Stimulated activated CD8-positive, alpha-beta memory T cell treated with anti-CD3 and anti-CD28 coated beads, Interleukin-15, amount 100 ng/mL, for 4 hours (primary cell): ENCODE data around the gene AK8.
"Not testable (repeated sequence)": the region's sequence is repeated elsewhere in the genome, so short reads cannot be mapped to it uniquely, and the experiment has no call there.

Experiments
- DNase-seq, 2 donors: peaks; one replicate each; pipeline ENCODE4 v3.0.0-alpha.2; 2020; ENCODE audit warnings: low read depth in 2 of 2

AK8 gene

DNA sequence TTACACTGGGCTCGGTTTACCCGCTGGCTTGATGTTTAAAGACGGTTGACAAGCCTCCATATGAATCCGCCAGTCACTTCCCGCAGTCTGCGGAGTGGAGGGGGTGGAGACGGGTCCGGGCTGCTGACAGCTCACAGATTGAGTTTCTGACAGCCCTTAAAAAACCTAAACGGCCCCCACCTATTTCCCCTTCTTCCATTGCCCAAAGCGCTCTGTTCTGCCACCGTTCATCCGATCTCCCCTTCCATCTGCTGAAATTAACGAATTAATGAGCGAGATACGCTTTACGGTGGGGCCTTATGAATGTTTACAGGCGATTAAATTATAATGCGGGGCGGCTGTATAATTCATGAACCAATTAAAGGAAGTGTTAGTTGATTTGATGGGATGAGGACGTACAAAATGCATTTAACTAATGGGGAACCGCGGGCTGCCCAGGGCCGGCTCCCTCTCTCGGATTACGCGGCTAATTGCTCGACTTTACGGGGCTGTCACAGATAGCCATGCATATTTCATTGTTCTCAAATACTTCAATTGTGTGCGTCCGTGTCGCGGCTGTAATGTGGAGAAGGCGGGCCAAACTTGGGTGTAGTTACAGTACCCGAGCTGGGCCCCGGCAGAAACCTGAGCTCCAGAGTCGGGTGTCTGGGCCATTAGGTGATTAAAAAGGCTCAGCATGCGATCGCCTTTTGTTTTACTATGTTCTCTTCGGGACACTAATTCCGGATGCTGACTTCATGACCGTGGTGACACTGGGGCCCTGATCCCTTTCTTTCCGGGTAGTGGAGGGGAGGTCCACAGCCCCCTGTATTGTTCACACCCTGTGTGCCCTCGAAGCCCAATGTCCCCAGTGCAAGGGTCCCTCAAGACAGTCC, 133.0 kb downstream of the AK8 start:
- DNase-seq: no peak

DNA sequence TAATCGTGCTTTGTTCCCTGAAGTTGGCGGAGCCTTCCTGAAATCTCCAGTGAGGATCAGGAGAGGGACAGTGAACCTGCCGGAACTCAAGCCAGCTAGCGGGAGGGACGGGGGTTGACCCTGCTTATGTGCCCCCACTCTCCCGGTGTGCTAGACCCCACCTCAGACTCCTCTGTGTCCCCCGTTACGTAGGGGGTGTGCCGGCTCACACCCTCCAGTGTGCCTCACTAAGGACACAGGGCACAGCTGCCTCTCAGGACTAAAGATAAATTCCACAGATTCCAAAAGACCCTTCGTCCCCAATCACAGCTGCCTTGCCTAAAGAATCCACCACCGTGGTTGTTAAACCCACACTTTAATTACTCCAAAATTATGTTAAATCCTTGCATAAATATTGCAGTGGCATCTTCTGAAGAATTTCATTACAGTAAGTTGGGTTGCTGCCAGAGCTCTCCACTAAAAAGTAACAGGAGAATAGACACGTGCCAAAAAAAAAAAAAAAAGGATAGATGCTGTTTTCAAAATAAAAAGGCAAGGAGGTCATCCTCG, 134.1 kb downstream of the AK8 start:
- no peak for DNase-seq

DNA sequence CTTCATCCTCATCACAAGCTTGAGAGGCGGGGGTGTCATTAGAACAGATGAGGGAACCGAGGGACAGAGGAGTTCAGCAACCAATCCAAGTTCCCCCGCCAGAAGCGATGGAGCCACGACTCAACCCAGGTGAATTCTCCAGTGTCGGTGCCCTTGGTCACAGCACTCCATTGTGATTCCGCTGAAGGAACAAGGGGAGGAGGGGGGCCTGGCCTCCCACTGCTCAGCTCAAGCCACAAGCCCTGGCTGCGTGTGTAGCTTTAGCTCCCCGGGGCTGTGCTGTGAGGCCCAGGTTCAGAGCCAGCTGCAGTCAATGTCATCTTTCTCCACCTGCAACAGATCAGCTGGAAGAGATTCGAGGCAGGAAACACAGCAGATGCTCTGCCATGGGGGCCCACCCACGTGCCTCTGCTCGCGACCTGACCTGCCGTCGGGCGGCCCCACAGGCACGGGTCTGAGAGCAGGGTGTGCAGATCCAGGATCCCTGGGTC, 135.2 kb downstream of the AK8 start:
- no peak for DNase-seq

DNA sequence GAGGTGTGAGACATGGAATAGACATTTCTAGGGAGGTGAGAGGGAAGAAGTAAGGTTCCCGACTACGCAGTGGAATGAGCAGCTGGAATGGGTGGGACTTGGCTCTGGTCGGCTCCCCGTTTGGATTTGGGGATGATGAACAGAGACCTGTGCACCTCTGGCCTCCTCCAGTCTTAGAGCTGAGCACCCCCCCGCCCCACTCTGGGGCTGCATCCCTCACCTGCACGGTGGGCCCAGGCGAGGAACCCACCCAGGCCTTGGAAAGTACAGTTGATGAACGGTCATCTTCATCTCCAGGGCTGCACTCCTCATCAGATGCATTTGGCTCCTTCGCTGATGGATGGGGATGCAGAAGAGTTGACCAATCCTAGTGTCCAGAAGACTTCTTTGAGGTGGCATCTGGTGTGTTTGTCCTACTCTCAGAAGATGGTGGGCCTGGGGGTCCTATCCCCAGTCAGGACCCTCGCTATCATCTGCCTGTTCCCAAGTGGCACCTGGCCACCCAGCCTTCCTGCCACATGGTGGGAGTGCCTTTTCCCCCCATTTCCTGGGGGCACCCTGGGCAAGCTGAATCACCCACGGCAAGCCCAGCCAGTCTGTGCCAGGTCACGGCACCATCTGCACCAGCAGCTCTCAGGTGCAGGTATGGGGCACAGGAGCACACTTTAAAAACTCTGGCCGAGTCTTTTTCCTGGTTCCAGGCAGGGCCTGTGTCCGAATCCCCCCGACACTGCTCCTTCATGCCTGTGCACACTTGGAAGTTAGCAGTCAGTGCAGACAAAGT, 137.4 kb downstream of the AK8 start:
- no peak for DNase-seq

DNA sequence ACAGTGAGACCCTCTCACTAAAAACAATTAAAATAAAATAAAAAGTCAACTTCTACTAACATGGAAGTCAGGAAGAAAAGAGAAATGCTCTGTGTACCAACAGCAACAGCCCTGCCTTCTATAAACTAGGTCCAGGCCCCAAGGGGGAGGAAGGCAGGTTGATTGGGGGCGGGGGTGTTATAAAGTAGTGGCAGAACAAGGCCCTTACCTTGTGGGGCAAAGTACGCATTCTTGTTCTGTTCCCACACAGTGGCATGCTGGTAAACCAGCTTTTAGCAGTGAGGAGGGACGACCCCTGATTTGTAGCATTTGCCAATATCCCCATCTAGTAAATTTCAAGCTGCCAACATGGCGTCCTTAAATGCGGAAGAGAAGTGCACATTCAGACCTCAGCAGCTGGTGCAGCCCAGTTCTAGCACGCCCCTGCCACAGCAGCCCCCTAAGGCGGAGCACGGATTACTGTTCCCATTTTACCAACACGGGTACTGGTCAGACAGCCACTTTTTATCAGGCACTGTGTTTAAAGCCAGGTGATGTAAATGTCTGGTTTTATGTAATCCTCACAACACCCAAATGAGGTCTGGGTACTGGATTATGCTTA, 138.3 kb downstream of the AK8 start:
- DNase-seq: no peak

DNA sequence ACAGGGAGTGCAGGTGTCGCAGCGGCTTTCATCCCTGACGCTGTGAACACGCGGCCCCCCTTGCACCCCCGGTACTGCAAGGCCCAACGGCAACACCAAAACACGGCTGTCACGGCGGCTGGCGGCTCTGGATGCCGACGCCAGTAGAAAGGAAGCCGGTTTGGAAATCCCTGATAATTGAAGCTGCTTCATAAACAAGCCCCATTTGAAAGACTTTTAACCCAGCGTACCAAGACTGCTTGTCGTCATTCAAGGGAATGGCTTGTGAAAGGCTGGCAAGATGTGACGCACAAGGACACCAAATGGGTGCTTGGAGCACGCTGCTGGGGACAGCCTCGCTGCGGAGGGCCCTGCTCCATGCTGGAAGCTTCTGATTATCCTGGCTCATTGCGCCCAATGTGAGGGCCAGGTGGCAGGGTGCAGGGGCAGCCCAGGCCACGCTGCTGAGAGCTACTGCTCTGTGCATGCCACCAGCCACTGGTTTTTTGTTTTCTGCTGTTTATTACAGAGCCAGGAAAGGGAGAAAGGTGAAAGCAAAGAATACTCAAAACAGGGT, 144.7 kb downstream of the AK8 start:
- no peak for DNase-seq

DNA sequence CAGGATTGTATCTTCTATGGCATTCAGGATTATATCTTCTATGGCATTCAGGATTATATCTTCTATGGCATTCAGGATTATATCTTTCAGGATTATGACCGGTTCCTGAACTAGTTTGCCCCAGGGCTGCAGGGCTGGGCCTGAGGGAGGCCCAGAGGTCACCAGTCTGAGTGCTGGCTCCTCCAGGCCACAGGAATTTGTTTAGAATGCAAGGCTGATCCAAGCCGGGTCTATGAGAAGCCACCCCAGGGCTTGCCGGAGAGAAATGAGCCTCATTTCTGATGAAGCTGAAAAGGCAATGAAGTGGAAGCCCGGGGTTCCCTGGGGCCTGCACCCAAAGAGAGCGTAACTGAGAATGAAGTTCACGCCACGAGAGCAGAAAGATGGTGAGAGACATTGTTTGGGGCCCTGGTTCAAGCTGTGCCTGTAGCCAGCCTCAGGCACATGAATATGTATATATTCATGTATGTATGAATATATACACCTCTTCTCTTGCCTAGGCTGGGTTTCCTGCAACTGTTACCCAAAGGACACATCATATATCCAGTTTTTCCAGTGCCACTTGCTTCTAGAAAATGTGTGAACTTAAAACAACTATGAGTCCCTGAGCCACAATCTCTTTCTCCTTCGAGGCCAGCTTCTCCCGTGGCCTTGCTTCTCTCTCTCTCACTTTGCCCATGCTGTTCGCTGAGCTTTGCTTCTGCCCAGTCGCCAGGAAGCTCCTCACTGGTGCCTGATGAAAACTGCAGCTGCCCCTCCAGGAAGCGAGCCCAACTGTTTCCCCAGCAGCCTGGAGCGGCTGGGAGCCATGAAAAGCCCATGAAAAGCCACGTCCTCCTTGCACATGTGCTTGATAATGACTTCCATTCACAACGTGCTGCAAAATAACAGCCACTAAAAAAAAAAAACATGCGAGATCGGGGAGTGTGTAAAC, 145.5 kb downstream of the AK8 start:
- DNase-seq: no peak

DNA sequence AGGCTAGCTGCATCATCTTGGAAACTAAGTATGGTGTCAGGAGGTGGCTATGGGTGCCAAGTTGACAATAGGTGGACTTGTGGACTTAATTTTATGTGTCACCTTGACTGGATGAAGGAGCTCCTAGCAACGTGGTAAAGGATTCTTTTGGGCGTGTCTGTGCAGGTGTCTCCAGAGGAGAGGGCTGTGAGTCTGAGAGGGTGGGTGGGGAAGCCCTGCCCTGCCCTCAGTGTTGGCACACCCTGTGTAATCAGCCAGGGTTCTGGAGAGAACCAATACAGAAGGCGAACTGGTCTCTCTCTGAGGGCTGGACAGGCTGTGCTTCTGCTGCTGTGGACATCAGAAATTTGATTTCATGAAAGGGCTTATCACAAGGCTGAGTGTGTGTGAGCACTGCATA, 146.9 kb downstream of the AK8 start:
- no peak for DNase-seq

DNA sequence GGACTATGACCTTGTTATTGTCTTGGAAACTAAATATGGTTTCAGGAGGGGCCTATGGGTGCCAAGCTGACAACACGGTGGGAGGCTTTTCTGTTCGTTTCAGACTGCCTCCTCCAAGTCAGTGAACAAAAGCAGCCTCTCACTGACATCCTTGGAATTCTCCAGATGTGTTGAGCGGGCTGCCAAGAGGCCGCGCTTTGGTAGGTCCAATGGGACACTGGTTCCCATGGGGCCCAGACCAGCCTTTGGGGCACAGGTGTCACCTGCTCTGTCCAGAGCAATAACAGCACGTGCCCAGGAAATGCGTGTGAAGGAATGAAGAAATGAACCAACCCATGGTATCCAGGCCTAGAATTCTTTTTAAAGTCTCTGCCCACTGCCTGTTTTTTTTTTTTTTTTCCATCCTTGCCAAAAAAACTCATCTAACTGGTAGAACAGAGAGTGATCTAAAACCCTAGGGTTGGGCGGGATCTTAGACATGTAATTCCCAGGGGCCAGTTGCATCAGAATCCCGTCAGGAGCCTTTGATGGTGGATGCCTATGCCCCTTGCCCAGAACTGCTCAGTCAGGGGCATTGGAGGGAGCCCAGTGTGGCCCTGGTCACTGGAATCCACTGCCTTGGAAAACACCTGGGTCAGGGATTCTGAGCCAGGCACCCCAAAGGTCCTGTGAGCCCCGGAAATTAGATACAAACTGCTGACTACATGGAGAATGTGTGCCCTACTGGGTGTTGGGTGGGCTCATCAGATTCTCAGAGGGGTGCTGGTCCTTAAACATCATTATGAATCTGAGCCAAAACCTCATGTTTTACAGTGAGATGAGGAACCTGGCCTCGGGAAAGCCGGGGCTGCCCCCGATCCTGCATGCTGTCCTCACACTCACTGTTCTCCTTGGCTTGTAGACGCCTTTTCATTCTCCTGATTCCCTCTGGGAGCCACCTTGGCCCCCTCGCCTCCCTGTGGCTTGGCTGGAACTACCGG, 147.7 kb downstream of the AK8 start:
- DNase-seq: no peak

DNA sequence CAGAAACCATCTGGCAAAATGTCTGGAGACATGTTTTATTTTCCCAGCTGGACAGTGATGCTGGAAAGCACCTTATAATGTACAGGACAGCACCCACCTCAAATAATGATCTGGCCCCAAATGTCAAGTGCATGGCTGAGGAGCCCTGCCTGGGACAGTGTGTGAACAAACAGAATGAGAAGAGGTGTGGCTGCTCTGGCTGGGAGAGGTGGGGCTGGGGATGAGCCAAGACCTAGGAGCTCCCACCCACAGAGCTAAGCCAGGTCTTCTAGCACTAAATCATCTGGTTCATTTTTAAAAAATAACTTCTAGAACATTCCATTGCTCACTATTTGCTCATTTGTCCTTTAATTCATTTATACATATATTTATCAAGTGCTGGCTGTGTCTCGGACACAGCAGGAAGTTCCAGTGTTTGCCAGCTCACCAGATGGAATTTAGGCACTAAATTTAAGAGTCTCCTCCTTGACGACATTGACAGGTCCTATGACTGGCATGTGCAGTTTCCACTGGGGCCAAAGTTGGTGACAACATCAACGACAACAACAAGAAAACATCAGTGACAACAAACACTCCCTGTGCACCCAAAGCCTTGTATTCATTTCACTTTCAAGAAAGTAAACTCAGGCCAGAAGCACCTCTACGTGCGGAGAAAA, 148.7 kb downstream of the AK8 start:
- no peak for DNase-seq

DNA sequence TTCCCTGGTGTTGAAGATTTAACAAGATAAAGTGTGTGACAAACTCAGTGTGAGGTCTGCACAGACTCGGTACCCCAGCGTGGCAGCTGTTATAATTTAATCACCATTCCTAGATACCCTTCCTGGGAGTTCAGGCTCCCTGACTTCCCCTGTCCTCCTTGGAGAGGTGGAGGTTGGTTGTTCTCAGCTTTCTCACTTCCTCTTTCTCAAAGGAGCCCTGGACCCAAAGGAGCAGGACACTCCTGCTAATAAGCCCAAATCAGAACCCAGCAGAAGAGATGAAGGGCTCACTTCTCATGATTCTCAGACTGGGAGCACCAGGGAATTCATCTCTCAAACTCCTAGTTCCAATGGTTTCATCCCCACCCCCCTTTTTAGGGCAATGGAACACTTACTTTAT, 149.6 kb downstream of the AK8 start:
- no peak for DNase-seq

DNA sequence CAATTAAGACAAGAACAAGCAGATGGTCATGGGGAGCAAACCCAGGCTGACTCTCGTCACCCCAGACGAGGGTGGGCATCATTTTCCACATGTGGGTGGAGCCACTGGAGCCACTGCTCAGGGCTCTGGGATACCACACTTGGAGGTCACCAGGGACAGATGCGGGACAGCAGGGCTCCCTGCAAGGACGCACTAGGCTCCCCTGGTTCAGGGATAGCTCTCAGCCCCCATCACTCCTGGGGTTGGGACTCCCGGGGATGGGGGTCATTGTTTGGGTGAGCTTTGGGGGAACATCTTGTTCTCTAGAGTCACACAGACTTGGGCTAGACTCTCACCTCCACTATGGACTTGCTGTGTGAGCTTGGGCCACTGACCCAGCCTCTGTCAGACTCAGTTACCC, 150.0 kb downstream of the AK8 start:
- DNase-seq: no peak

DNA sequence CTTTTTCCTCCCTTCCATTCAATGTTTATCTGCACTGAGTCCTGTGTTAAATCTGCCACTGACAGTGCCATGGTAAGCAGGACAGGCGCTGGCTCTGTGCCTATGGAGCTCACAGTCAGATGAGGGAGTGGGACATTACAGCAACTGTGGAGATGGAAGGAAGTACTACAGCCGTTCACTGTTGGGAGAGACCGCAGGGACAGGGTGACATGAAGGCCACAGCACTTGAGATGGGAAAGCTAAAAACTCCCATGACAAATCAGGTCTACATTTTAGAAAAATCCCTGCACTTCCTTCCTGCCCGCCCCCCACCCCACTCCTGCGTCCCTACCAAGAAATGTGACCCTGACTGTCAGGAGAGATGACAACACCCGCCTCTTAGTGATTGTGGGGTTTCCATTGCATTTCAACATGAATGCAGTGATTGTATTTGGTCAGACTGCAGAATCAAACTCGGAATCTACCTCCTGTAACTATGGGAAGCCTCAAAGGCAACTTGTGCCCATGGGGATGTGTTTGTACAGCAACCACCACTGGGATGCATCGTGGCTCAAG, 151.4 kb downstream of the AK8 start:
- DNase-seq: no peak

DNA sequence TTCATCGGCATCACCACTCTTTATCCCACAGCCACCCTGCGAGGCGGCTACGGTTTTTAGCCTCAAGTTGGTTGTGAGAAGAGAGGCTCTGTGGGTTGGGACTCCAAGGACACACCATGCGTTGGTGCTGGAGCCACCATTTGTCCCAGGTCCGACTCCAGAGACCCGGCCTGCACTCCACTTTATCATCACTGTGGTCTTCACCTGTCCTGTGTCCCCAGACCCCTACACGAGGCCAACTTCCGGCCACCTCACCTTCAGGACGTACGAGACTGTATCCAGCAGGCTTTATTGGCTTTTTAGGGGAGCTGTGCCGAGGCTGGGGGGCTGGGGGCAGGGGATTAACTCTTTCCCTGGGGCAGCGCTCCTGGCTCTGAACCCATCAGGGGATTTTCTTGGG, 152.8 kb downstream of the AK8 start:
- no peak for DNase-seq

DNA sequence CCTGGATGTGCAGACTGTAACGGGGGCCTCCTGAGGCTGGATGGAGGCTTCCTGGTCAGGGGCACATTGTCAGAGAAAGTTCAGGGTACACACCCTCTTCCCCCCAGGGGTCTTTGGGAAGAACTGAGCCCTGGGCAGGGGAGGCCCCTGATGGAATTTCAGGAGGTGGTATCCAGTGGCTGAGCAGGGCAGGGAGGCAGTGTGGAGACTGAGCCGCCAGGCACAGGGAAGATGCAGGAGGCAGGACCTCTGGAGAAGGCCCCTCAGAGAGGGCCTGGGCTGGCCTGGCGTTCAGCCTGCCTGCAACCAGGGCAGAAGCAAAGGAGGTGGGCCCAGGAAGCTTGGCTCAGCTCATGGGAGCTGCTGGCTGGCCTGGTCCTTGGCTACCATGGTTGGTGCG, 154.3 kb downstream of the AK8 start:
- no peak for DNase-seq

DNA sequence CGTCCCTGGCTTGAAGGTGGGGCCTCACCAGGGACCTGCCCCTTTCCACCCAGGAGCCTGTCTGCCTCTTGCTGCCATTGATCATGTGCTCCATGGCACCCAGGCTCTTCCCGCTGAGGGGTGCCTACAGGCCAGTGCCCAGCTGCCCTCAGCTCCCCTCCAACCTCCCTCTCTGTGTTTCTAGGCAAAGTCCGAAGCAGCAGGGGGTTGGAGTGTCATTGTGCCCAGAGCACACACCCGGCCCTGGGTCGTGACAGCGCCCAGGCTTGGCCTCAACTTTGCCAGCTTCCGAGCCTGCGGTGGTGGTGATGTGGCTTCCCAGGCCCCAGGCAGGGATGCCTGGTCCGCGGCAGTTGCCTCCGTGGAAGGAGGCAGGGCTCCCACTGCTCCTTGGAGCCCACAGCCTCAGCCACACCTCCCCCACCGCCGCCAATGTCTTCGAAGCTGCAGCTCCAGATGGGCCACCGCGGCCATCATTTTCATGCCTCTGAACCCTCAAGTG, 155.5 kb downstream of the AK8 start:
- no peak for DNase-seq

DNA sequence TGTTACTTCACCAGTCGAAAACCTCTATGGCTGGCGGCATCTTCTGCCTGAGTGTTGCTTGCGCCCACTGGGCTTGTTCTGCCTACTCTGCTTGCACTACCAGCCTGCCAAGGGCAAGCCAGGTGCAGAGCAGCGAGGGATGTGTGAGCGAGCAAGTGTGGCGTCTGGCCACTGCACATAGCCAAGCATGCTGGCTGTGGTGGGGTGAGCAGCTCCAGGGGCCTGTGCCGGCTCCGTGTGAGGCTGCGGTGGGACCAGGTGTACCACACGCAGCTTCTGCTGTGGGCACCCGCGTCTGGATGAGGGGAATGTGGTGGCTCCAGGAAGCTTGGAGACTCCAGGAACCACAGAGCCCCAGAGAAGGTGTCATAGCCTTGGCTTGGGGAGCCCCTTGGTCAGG, 156.4 kb downstream of the AK8 start:
- DNase-seq: no peak

DNA sequence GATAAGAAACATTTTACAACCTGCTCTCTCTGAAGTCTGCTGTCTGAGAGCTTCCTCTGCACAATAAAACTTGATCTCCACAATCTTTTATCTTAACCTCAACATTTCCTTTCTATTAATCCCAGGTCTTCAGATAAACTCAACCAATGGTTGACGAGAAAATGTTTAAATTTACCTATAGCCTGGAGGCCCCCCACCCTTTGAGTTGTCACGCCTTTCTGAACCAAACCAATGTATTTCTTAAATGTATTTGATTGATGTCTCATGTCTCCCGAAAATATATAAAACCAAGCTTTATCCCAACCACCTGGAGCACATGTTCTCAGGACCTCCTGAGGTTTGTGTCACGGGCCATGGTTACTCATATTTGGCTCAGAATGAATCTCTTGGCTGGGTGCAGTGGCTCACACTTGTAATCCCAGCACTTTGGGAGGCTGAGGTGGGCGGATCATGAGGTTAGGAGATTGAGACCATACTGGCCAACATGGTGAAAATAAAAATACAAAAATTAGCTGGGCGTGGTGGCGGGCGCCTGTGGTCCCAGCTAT, 159.6 kb downstream of the AK8 start:
- not testable (repeated sequence) for DNase-seq
